HCT116 (cell line): ENCODE results near the gene FLVCR2.

Source experiments
- CTCF ChIP-seq, 3 experiments: fragments of 200-600 bp in 1 of 3; sonication (generic) in 1 of 3; IDR thresholded peaks in 2 of 3; conservative IDR thresholded peaks in 1 of 3; 2 replicates each; pipeline ENCODE4 v1.5.1; 2012 to 2017; ENCODE audit warnings: low read depth in 2 of 3, low read length in 2 of 3, antibody characterized with exemption in 1 of 3, borderline replicate concordance in 1 of 3, control low read depth in 1 of 3, mild to moderate bottlenecking in 1 of 3, mixed read lengths in 1 of 3, mixed run types in 1 of 3, moderate library complexity in 1 of 3; ENCODE audit not compliant: insufficient read depth in 1 of 3
- EGR1 ChIP-seq: IDR thresholded peaks from 2 replicates; pipeline ENCODE4 v1.6.1; 2012; ENCODE audit warnings: low read depth
- RAD21 ChIP-seq: IDR thresholded peaks from 2 replicates; pipeline ENCODE4 v1.6.1; 2012; ENCODE audit warnings: low read depth, mild to moderate bottlenecking
- REST ChIP-seq: IDR thresholded peaks from 2 replicates; pipeline ENCODE4 v1.6.1; 2012; ENCODE audit warnings: low read depth
- SIN3A ChIP-seq: IDR thresholded peaks from 2 replicates; pipeline ENCODE4 v1.6.1; 2012; ENCODE audit warnings: low read depth
- SRF ChIP-seq: IDR thresholded peaks from 2 replicates; pipeline ENCODE4 v1.6.1; 2012; ENCODE audit warnings: low read depth

DNA sequence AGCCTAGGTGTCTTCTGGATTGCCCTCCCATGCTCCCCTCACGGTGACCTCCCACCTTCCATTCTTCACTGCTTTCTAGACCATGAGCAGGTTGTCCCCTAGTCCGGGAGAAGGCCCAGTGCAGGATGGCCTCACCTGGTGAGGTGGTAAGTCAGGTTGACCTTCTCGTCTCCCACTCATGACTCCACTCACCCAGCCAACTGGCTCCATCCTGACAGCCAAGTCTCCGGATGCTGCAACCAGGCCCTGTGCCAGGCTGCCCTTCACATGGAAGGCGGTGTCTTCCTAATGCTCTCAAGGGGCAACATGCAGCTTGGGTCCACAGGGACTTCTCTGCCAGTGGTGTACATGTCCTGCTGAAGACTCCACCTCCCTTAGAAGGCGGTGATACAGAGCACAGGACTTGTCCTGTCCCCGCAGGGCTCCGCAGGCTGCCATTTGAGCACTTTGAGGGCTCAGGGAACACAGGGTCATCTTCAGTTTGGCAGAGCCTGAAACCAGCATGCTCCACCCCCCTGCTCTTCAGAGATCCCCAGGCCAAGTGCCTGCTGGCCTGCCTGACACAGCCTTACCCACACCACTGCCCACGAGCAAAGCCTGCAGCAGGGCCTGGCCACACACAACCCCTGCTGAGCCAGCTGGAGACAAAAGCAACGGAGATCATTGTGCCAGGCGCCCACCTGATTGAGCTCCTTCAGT is 30.7 kb upstream of the FLVCR2 start:
- TF ChIP-seq CTCF (IDR thresholded peaks at IDR 0.05 in 2 of 3, conservative IDR thresholded peaks at IDR 0.05 in 1 of 3; ENCODE audit: borderline replicate concordance in 1 of 3, insufficient read depth in 1 of 3, low read depth in 2 of 3, low read length in 2 of 3), result no peak
- TF ChIP-seq REST, result no peak
- no peak for TF ChIP-seq SRF
- TF ChIP-seq RAD21, result no peak
- no peak for TF ChIP-seq EGR1
- TF ChIP-seq SIN3A, result no peak
